HEK293 (cell line): ENCODE data around the gene NIT1.

Experiments used
- BCL6B ChIP-seq: fragments of 450-650 bp; formaldehyde crosslinking; IDR thresholded peaks from 2 replicates; pipeline ENCODE4 v1.5.1; 2017; ENCODE audit warnings: missing biosample characterization, missing genetic modification characterization
- KLF8 ChIP-seq: fragments of 450-650 bp; formaldehyde crosslinking; IDR thresholded peaks from 2 replicates; pipeline ENCODE4 v1.5.1; 2016; ENCODE audit warnings: missing biosample characterization, missing genetic modification characterization
- REPIN1 ChIP-seq: fragments of 450-650 bp; formaldehyde crosslinking; IDR thresholded peaks from 2 replicates; pipeline ENCODE4 v1.5.1; 2017; ENCODE audit warnings: missing biosample characterization, missing genetic modification characterization, low read depth
- SP2 ChIP-seq: fragments of 450-650 bp; formaldehyde crosslinking; IDR thresholded peaks from 2 replicates; pipeline ENCODE4 v1.5.1; 2016; ENCODE audit warnings: missing biosample characterization, missing genetic modification characterization
- SP7 ChIP-seq: fragments of 450-650 bp; formaldehyde crosslinking; IDR thresholded peaks from 2 replicates; pipeline ENCODE4 v1.5.1; 2016; ENCODE audit warnings: missing biosample characterization, missing genetic modification characterization
- TSHZ1 ChIP-seq: fragments of 450-650 bp; formaldehyde crosslinking; IDR thresholded peaks from 2 replicates; pipeline ENCODE4 v1.5.1; 2016; ENCODE audit warnings: missing biosample characterization, missing genetic modification characterization, borderline replicate concordance
- ZBTB11 ChIP-seq: fragments of 450-650 bp; formaldehyde crosslinking; conservative IDR thresholded peaks from 2 replicates; pipeline ENCODE4 v1.5.1; 2016; ENCODE audit warnings: low read depth, missing biosample characterization, missing genetic modification characterization
- ZBTB17 ChIP-seq: fragments of 450-650 bp; formaldehyde crosslinking; IDR thresholded peaks from 2 replicates; pipeline ENCODE4 v1.5.1; 2016; ENCODE audit warnings: missing biosample characterization, missing genetic modification characterization
- ZBTB21 ChIP-seq: fragments of 450-650 bp; formaldehyde crosslinking; IDR thresholded peaks from 2 replicates; pipeline ENCODE4 v1.5.1; 2017; ENCODE audit warnings: missing biosample characterization, missing genetic modification characterization
- ZFP3 ChIP-seq: fragments of 450-650 bp; formaldehyde crosslinking; IDR thresholded peaks from 2 replicates; pipeline ENCODE4 v1.5.1; 2016; ENCODE audit warnings: low read depth, missing biosample characterization, missing genetic modification characterization
- ZNF114 ChIP-seq: fragments of 450-650 bp; formaldehyde crosslinking; IDR thresholded peaks from 2 replicates; pipeline ENCODE4 v1.5.0; 2017; ENCODE audit warnings: missing biosample characterization, missing genetic modification characterization
- ZNF239 ChIP-seq: fragments of 450-650 bp; formaldehyde crosslinking; IDR thresholded peaks from 2 replicates; pipeline ENCODE4 v1.5.1; 2016; ENCODE audit warnings: missing biosample characterization, missing genetic modification characterization
- ZNF280D ChIP-seq: fragments of 450-650 bp; formaldehyde crosslinking; IDR thresholded peaks from 2 replicates; pipeline ENCODE4 v1.5.1; 2016; ENCODE audit warnings: missing biosample characterization, missing genetic modification characterization
- ZNF510 ChIP-seq: fragments of 450-650 bp; formaldehyde crosslinking; IDR thresholded peaks from 2 replicates; pipeline ENCODE4 v1.5.1; 2018; ENCODE audit warnings: mild to moderate bottlenecking, missing genetic modification characterization, missing biosample characterization; ENCODE audit not compliant: insufficient replicate concordance
- ZNF521 ChIP-seq: fragments of 450-650 bp; formaldehyde crosslinking; IDR thresholded peaks from 2 replicates; pipeline ENCODE4 v1.5.1; 2017; ENCODE audit warnings: missing biosample characterization, mild to moderate bottlenecking, missing genetic modification characterization
- ZNF548 ChIP-seq: fragments of 450-650 bp; formaldehyde crosslinking; IDR thresholded peaks from 2 replicates; pipeline ENCODE4 v1.5.1; 2016; ENCODE audit warnings: missing biosample characterization, missing genetic modification characterization
- ZNF558 ChIP-seq: fragments of 450-650 bp; formaldehyde crosslinking; IDR thresholded peaks from 2 replicates; pipeline ENCODE4 v1.5.1; 2016; ENCODE audit warnings: missing biosample characterization, missing genetic modification characterization
- ZNF596 ChIP-seq: fragments of 450-650 bp; IDR thresholded peaks from 2 replicates; pipeline ENCODE4 v1.5.0; 2018; ENCODE audit warnings: missing biosample characterization, mild to moderate bottlenecking, missing genetic modification characterization, moderate library complexity
- ZNF623 ChIP-seq: fragments of 450-650 bp; formaldehyde crosslinking; IDR thresholded peaks from 2 replicates; pipeline ENCODE4 v1.5.1; 2016; ENCODE audit warnings: missing biosample characterization, missing genetic modification characterization
- ZNF639 ChIP-seq: fragments of 450-650 bp; formaldehyde crosslinking; IDR thresholded peaks from 2 replicates; pipeline ENCODE4 v1.5.1; 2016; ENCODE audit warnings: missing biosample characterization, missing genetic modification characterization
- ZNF654 ChIP-seq: fragments of 450-650 bp; formaldehyde crosslinking; IDR thresholded peaks from 2 replicates; pipeline ENCODE4 v1.5.1; 2016; ENCODE audit warnings: low read depth, missing biosample characterization, missing genetic modification characterization
- ZNF660 ChIP-seq: fragments of 450-650 bp; IDR thresholded peaks from 2 replicates; pipeline ENCODE4 v1.5.1; 2018; ENCODE audit warnings: missing biosample characterization, mild to moderate bottlenecking, missing genetic modification characterization
- ZNF777 ChIP-seq: fragments of 450-650 bp; formaldehyde crosslinking; IDR thresholded peaks from 2 replicates; pipeline ENCODE4 v1.5.1; 2017; ENCODE audit warnings: missing biosample characterization, missing genetic modification characterization, borderline replicate concordance
- ZSCAN23 ChIP-seq: fragments of 450-650 bp; formaldehyde crosslinking; IDR thresholded peaks from 2 replicates; pipeline ENCODE4 v1.5.1; 2016; ENCODE audit warnings: missing biosample characterization, missing genetic modification characterization
- ZSCAN5A ChIP-seq: fragments of 450-650 bp; formaldehyde crosslinking; IDR thresholded peaks from 2 replicates; pipeline ENCODE4 v1.5.1; 2016; ENCODE audit warnings: missing biosample characterization, missing genetic modification characterization

The NIT1 gene

GRCh38 chr1:161074676-161075368 is 43.1 kb upstream of the NIT1 start (continued):
- 0 out of 2 replicates have a peak, but pooled peaks have one; percentile 34 for TF ChIP-seq ZNF639 (tag by site-specific recombination)
- no peak for TF ChIP-seq ZNF548 (tag by site-specific recombination)
- 0 out of 2 replicates have a peak, but pooled peaks have one; percentile 19 for TF ChIP-seq ZBTB21 (tag by site-specific recombination)
- TF ChIP-seq ZNF510 (tag by site-specific recombination) = no peak
- no peak for TF ChIP-seq ZFP3
- TF ChIP-seq TSHZ1 = no peak
- TF ChIP-seq ZSCAN23 = no peak
- TF ChIP-seq ZBTB17 (tag by site-specific recombination) = no peak
- no peak for TF ChIP-seq ZNF280D (tag by site-specific recombination)
- no peak for TF ChIP-seq ZNF239 (tag by site-specific recombination)
- TF ChIP-seq ZNF558 (tag by site-specific recombination) = no peak
- TF ChIP-seq BCL6B = no peak
- no peak for TF ChIP-seq KLF8
- no peak for TF ChIP-seq ZSCAN5A (tag by site-specific recombination)
- TF ChIP-seq ZNF777 (tag by site-specific recombination) = no peak
- TF ChIP-seq REPIN1 = no peak
- no peak for TF ChIP-seq ZNF654 (tag by site-specific recombination)
- no peak for TF ChIP-seq ZBTB11 (tag by site-specific recombination)
- no peak for TF ChIP-seq ZNF114
- TF ChIP-seq SP2 (tag by site-specific recombination) = 0 out of 2 replicates have a peak, but pooled peaks have one; percentile 28
- TF ChIP-seq ZNF660 = no peak
- no peak for TF ChIP-seq SP7 (tag by site-specific recombination)
- no peak for TF ChIP-seq ZNF623 (tag by site-specific recombination)
- TF ChIP-seq ZNF596 (tag by site-specific recombination) = no peak
- no peak for TF ChIP-seq ZNF521 (tag by site-specific recombination)
